ENCODE measurements around the gene DAZAP2. TPM values are rescaled to one million over a fixed set of nuclear protein-coding genes. Genes with fewer than 3 reads are reported as not detected.

DAZAP2 gene
- total and polyA plus RNA-seq, 9 of the 15 experiments (the other 6 are each of a cell fraction or from before 2014, with no cell fraction given): 116 to 668 (median 227) TPM

- TF ChIP-seq ZNF23 (CRISPR knock-in tag; IDR thresholded peaks at IDR 0.05): no peak; the same call in 1 of the 2 replicates
- TF ChIP-seq ZNF253 (CRISPR knock-in tag; conservative IDR thresholded peaks at IDR 0.05): no peak
- 0 out of 2 replicates have a peak, but pooled peaks have one; percentile 92 for TF ChIP-seq RBM14 (IDR thresholded peaks at IDR 0.05; ENCODE audit: borderline replicate concordance, insufficient read depth, low read depth, low read length)
- peak; percentile 63 for TF ChIP-seq NFIC (IDR thresholded peaks at IDR 0.05)
- TF ChIP-seq HNRNPH1 (optimal IDR thresholded peaks at IDR 0.05; ENCODE audit: low read depth, low read length): no peak
- no peak for TF ChIP-seq PYGO2 (tag; IDR thresholded peaks at IDR 0.05)
- no peak for TF ChIP-seq ZNF3 (CRISPR knock-in tag; IDR thresholded peaks at IDR 0.05)
- TF ChIP-seq TAF7 (tag; IDR thresholded peaks at IDR 0.05): peak; percentile 93
- TF ChIP-seq CBX2 (IDR thresholded peaks at IDR 0.05; ENCODE audit: insufficient read depth, low read length, poor library complexity, severe bottlenecking): no peak
- TF ChIP-seq THAP12 (CRISPR knock-in tag; IDR thresholded peaks at IDR 0.05): peak; percentile 29; the same call in 1 of the 2 replicates
- no peak for TF ChIP-seq PTRF (tag; IDR thresholded peaks at IDR 0.05)
- no peak for TF ChIP-seq HINFP (tag; conservative IDR thresholded peaks at IDR 0.05; ENCODE audit: low read depth)
- peak in 2 of 3 experiments; percentile 64 to 94; a peak in 5 of 6 replicates for TF ChIP-seq ZBTB11 (CRISPR knock-in tag; IDR thresholded peaks at IDR 0.05)
- 0 out of 2 replicates have a peak, but pooled peaks have one; percentile 7 for TF ChIP-seq ZEB2 (IDR thresholded peaks at IDR 0.05)
- TF ChIP-seq RNF2 (IDR thresholded peaks at IDR 0.05): no peak; the same call in 1 of the 2 replicates
- peak; percentile 42; the same call in 1 of the 2 replicates for TF ChIP-seq RB1 (IDR thresholded peaks at IDR 0.05; ENCODE audit: low read depth)
- peak; percentile 96 for TF ChIP-seq USF2 (CRISPR knock-in tag; IDR thresholded peaks at IDR 0.05)
- peak; percentile 60 for TF ChIP-seq SMAD1 (IDR thresholded peaks at IDR 0.05; ENCODE audit: low read depth, low read length, partially characterized antibody)
Measured at GRCh38 chr12:51238510-51239334, at the start of gene DAZAP2 (continued).

All from K562 (cell line).